Measurements from ENCODE around the gene FTMT.

FTMT gene

GRCh38 chr5:121819682-121820261 lies 31.9 kb upstream of the FTMT start:
- no peak for ATAC-seq
- TF ChIP-seq ZFP30 (CRISPR knock-in tag; IDR thresholded peaks at IDR 0.05) (no peak), ZFP3 (CRISPR knock-in tag; IDR thresholded peaks at IDR 0.05) (no peak), TSHZ2 (CRISPR knock-in tag; IDR thresholded peaks at IDR 0.05) (no peak), CSDC2 (CRISPR knock-in tag; IDR thresholded peaks at IDR 0.05) (no peak), CSRNP3 (CRISPR knock-in tag; IDR thresholded peaks at IDR 0.05) (no peak), ZNF565 (CRISPR knock-in tag; conservative IDR thresholded peaks at IDR 0.05; ENCODE audit: low read depth) (no peak), GLIS3 (CRISPR knock-in tag; IDR thresholded peaks at IDR 0.05) (no peak), ZC3H10 (CRISPR knock-in tag; IDR thresholded peaks at IDR 0.05) (no peak), ESRRG (CRISPR knock-in tag; IDR thresholded peaks at IDR 0.05) (no peak), ARNTL (CRISPR knock-in tag; IDR thresholded peaks at IDR 0.05; ENCODE audit: borderline replicate concordance, low read depth) (no peak), POU6F1 (CRISPR knock-in tag; IDR thresholded peaks at IDR 0.05; ENCODE audit: borderline replicate concordance, low read depth) (no peak), ZNF70 (CRISPR knock-in tag; IDR thresholded peaks at IDR 0.05) (no peak), TOX (CRISPR knock-in tag; IDR thresholded peaks at IDR 0.05; ENCODE audit: borderline replicate concordance) (no peak), OSR1 (CRISPR knock-in tag; IDR thresholded peaks at IDR 0.05) (no peak), ZNF8 (CRISPR knock-in tag; IDR thresholded peaks at IDR 0.05) (no peak), RARB (CRISPR knock-in tag; IDR thresholded peaks at IDR 0.05) (no peak), BACH2 (CRISPR knock-in tag; IDR thresholded peaks at IDR 0.05; ENCODE audit: borderline replicate concordance) (no peak), TCF4 (CRISPR knock-in tag; IDR thresholded peaks at IDR 0.05; ENCODE audit: borderline replicate concordance) (no peak), CREB5 (CRISPR knock-in tag; IDR thresholded peaks at IDR 0.05; ENCODE audit: low read depth) (no peak), PATZ1 (CRISPR knock-in tag; IDR thresholded peaks at IDR 0.05; ENCODE audit: borderline replicate concordance) (no peak)

GRCh38 chr5:121833617-121834016 lies 18.1 kb upstream of the FTMT start:
- no peak for ATAC-seq
- no peak for TF ChIP-seq ZFP3 (CRISPR knock-in tag; IDR thresholded peaks at IDR 0.05)
- no peak for TF ChIP-seq ESRRG (CRISPR knock-in tag; IDR thresholded peaks at IDR 0.05)
- TF ChIP-seq RARB (CRISPR knock-in tag; IDR thresholded peaks at IDR 0.05) = no peak
- no peak for TF ChIP-seq SNAI2 (CRISPR knock-in tag; IDR thresholded peaks at IDR 0.05)
- no peak for TF ChIP-seq ISL1 (CRISPR knock-in tag; IDR thresholded peaks at IDR 0.05)
- TF ChIP-seq ARNTL (CRISPR knock-in tag; IDR thresholded peaks at IDR 0.05; ENCODE audit: borderline replicate concordance, low read depth) = no peak
- no peak for TF ChIP-seq TSHZ2 (CRISPR knock-in tag; IDR thresholded peaks at IDR 0.05)
- no peak for TF ChIP-seq CREB5 (CRISPR knock-in tag; IDR thresholded peaks at IDR 0.05; ENCODE audit: low read depth)
- no peak for TF ChIP-seq ZNF8 (CRISPR knock-in tag; IDR thresholded peaks at IDR 0.05)
- no peak for TF ChIP-seq PPARA (CRISPR knock-in tag; IDR thresholded peaks at IDR 0.05; ENCODE audit: borderline replicate concordance)
- TF ChIP-seq OSR1 (CRISPR knock-in tag; IDR thresholded peaks at IDR 0.05) = no peak
- no peak for TF ChIP-seq POU6F1 (CRISPR knock-in tag; IDR thresholded peaks at IDR 0.05; ENCODE audit: borderline replicate concordance, low read depth)
